ENCODE data around the gene KCNAB1.

The KCNAB1 gene

DNA sequence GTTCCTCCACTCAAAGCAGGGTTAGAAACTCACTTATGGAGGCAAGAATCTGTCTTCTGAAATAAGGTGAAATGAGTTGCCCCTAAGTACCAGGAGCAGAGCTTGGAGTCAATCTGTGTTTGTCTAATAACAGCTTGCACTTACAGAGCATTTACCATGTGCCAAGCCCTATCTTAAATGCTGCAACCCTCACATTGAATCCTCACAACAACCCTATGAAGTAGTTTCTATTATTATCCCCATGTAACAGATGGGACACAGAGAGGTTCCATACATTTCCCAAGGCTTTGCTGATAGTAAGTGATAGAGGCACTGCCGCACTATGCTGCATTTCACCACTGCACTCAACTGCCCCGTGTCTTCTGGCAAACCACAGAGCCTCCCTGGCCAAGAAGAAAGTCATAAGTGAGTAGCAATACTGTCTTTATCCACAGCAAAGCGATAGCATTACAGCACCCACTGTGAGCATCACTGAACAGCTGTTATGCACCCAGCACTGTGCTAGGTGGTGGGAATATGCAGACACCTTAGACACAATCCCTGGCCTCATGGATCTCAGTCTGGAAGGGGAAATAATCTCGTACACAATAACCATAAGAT, 293.0 kb downstream of the KCNAB1 start:
- Histone ChIP-seq H3K27me3 (no peaks in the 10 kb centered on the region), H3K4me3 (ENCODE audit: low read depth in 1 of 2, low read length in 1 of 2) (no peak overlapping the region), H3K4me1 (ENCODE audit: control insufficient read depth in 1 of 2, insufficient read depth in 1 of 2, low read depth in 1 of 2, low read length in 1 of 2) (no peaks in the 10 kb centered on the region), H3K27ac (no peak overlapping the region), H3K9me3 (no peaks in the 10 kb centered on the region), H3K36me3 (no peaks in the 10 kb centered on the region)
- TF ChIP-seq, protein P1, sequence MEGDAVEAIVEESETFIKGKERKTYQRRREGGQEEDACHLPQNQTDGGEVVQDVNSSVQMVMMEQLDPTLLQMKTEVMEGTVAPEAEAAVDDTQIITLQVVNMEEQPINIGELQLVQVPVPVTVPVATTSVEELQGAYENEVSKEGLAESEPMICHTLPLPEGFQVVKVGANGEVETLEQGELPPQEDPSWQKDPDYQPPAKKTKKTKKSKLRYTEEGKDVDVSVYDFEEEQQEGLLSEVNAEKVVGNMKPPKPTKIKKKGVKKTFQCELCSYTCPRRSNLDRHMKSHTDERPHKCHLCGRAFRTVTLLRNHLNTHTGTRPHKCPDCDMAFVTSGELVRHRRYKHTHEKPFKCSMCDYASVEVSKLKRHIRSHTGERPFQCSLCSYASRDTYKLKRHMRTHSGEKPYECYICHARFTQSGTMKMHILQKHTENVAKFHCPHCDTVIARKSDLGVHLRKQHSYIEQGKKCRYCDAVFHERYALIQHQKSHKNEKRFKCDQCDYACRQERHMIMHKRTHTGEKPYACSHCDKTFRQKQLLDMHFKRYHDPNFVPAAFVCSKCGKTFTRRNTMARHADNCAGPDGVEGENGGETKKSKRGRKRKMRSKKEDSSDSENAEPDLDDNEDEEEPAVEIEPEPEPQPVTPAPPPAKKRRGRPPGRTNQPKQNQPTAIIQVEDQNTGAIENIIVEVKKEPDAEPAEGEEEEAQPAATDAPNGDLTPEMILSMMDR (IDR thresholded peaks at IDR 0.05), result no peak

DNA sequence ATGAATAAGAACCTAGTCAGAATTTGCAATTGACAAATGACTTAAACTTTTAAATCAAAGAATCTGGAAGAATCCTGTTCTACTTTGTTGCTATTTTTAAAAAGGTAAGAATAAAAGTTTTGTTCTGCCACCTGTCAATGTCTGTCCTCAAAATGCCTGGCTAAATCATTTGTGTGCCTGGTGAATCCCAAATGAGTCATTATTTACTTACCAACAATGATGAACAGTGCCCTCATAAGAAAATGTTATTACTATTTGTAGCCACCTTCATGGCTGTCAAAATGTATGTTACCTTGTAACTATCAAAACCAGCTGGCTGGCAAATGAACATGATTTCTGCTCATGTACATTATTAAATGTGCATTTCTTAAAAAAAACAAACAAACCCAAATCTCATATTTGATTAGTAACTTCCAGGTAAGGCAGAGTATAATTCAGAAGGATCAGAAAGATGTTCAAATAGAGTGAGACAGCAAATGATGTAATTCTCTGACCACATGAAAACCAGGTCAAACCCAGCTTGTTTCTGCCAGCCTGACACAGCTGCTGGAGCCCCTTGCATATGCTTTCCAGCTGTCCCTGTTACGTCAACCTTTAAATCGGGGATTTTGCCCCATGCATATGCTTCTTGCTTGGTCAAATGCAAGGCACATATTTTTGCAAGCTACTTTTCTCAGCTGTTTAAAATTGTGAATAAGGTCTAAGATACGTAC, 296.6 kb downstream of the KCNAB1 start:
- Histone ChIP-seq H3K4me1 (ENCODE audit: control insufficient read depth in 1 of 2, insufficient read depth in 1 of 2, low read depth in 1 of 2, low read length in 1 of 2) (no peaks in the 10 kb centered on the region), H3K27ac (no peak overlapping the region), H3K36me3 (no peaks in the 10 kb centered on the region), H3K9me3 (no peaks in the 10 kb centered on the region), H3K4me3 (ENCODE audit: low read depth in 1 of 2, low read length in 1 of 2) (no peak overlapping the region), H3K27me3 (no peaks in the 10 kb centered on the region)
- TF ChIP-seq, protein P1 (IDR thresholded peaks at IDR 0.05), result no peak

DNA sequence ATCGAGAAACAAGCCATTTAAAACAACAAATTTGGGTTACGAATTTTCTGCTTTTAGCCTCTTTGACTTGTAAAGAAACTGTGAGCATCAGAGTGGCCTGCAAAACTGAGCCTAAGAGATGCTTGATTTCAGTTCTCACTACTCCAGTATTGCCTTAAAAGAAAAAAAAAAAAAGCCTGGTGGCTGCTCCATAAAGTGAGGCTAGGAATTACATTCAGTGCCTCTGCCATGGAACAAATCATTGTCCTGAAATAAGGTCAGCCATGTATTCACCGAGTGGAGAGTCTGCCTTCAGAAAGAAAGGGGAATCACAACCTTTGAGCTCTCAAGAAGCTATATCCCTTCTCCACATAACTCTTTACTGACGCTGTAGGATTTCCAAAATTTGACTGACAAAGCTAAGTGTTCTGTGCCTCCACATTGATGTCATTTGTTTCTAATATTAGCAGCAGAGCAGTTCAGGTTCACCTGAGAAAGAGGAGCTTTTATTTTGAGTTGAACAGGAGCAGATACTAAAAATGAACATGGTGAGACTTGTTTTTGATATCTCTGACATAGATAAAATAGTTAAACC, 297.3 kb downstream of the KCNAB1 start:
- TF ChIP-seq, protein P1 (IDR thresholded peaks at IDR 0.05), result no peak
- H3K9me3 ChIP-seq, result no peaks in the 10 kb centered on the region
- no peak overlapping the region for H3K27ac ChIP-seq
- H3K36me3 ChIP-seq, result no peaks in the 10 kb centered on the region
- no peaks in the 10 kb centered on the region for H3K4me1 ChIP-seq (ENCODE audit: control insufficient read depth in 1 of 2, insufficient read depth in 1 of 2, low read depth in 1 of 2, low read length in 1 of 2)
- H3K27me3 ChIP-seq, result no peaks in the 10 kb centered on the region
- H3K4me3 ChIP-seq (ENCODE audit: low read depth in 1 of 2, low read length in 1 of 2), result no peak overlapping the region

DNA sequence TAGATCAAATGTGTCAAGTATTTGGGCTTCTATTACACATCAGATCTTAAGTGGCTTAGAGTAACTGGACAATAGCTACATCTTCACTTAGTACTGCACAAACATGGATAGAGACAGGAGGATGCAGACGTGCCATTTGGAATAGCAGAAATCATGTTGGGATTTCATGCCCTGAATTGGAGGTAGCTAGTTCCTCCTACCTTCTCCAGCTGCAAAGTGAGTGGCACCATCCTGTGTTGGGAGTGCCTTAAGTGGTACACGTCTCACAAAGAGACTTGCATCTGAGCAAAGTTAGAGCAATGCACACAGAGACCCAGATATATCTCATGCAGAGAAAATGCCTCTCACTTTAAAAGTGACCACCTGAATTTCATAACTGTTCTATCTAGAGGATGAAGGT, 298.1 kb downstream of the KCNAB1 start:
- TF ChIP-seq, protein P1 (IDR thresholded peaks at IDR 0.05), result no peak

DNA sequence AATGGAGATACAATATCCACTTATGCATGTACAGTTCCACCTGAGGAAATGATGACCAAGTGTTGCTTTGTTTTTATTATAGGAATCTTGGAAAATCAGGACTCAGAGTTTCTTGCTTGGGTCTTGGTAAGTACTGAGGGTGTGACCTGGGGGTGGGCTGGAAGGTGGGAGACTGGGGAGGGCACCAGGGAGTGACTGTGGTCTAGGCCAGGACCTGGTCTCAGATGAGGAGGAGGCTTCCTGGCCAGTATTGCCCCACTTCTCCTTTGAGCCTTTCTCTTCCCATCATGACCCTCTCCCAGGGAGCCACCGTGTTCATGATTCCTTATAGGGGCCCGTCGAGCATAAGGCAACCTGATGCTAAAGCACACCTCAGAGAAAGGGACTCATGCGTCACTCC, 301.2 kb downstream of the KCNAB1 start:
- Histone ChIP-seq H3K4me1 (ENCODE audit: control insufficient read depth in 1 of 2, insufficient read depth in 1 of 2, low read depth in 1 of 2, low read length in 1 of 2) (no peaks in the 10 kb centered on the region), H3K27me3 (no peaks in the 10 kb centered on the region), H3K36me3 (no peaks in the 10 kb centered on the region), H3K4me3 (ENCODE audit: low read depth in 1 of 2, low read length in 1 of 2) (no peak overlapping the region), H3K27ac (no peak overlapping the region), H3K9me3 (no peaks in the 10 kb centered on the region)
- TF ChIP-seq, protein P1 (IDR thresholded peaks at IDR 0.05), result no peak

More for the DNA sequence above, 298.1 kb downstream of the KCNAB1 start:
- Histone ChIP-seq H3K27me3 (no peaks in the 10 kb centered on the region), H3K9me3 (no peaks in the 10 kb centered on the region), H3K36me3 (no peaks in the 10 kb centered on the region), H3K4me3 (ENCODE audit: low read depth in 1 of 2, low read length in 1 of 2) (no peak overlapping the region), H3K4me1 (ENCODE audit: control insufficient read depth in 1 of 2, insufficient read depth in 1 of 2, low read depth in 1 of 2, low read length in 1 of 2) (no peaks in the 10 kb centered on the region), H3K27ac (no peak overlapping the region)

Measured in neutrophil (primary cell).